ENCODE data around the gene HOXD12. TPM values are rescaled to one million over a fixed set of nuclear protein-coding genes. Genes with fewer than 3 reads are reported as not detected.

HOXD12 gene
- polyA plus RNA-seq, 1 experiment, result not detected

GRCh38 chr2:176134035-176134434, 34.4 kb downstream of the HOXD12 start:
- H3K27me3 ChIP-seq (ENCODE audit: control insufficient read depth, insufficient read depth, low read length), result peaks cover 49% of the 10 kb centered on the region
- DNase-seq (ENCODE audit: low read depth), result no peak
- no peaks in the 10 kb centered on the region for H3K36me3 ChIP-seq (ENCODE audit: control insufficient read depth, insufficient read depth, low read length)
- no peak overlapping the region for H3K4me3 ChIP-seq (ENCODE audit: low read depth, low read length)
- CTCF ChIA-PET, result interaction anchor here (1.4 to 9.3 kb wide), 4 partner anchors 419 to 680 kb away, joined by 4 to 149 read pairs (median 28); no protein-coding TSS in a partner anchor
- POLR2A ChIA-PET, result no interaction called here
- TF ChIP-seq CTCF (IDR thresholded peaks at IDR 0.05; ENCODE audit: insufficient read depth, low read depth, low read length), result no peak

GRCh38 chr2:176135035-176135440, 35.4 kb downstream of the HOXD12 start:
- Histone ChIP-seq H3K27me3 (ENCODE audit: control insufficient read depth, insufficient read depth, low read length) (peaks cover 51% of the 10 kb centered on the region), H3K4me3 (ENCODE audit: low read depth, low read length) (no peak overlapping the region), H3K36me3 (ENCODE audit: control insufficient read depth, insufficient read depth, low read length) (no peaks in the 10 kb centered on the region)
- no peak for TF ChIP-seq CTCF (IDR thresholded peaks at IDR 0.05; ENCODE audit: insufficient read depth, low read depth, low read length)
- POLR2A ChIA-PET, result no interaction called here
- CTCF ChIA-PET, result interaction anchor here (5.2 kb wide), 1 partner anchor 418 kb away, joined by 24 read pairs; no protein-coding TSS in a partner anchor
- no peak for DNase-seq (ENCODE audit: low read depth)

- no peak for DNase-seq (ENCODE audit: low read depth)
- Histone ChIP-seq H3K4me3 (ENCODE audit: low read depth, low read length) (peak overlapping the region; percentile 40), H3K36me3 (ENCODE audit: control insufficient read depth, insufficient read depth, low read length) (no peaks in the 10 kb centered on the region), H3K27me3 (ENCODE audit: control insufficient read depth, insufficient read depth, low read length) (peaks cover 48% of the 10 kb centered on the region)
- CTCF ChIA-PET, result interaction anchor here (0.8 to 4.4 kb wide), 9 partner anchors 9 to 1004 kb away, joined by 3 to 24 read pairs (median 4); no protein-coding TSS in a partner anchor
- POLR2A ChIA-PET, result interaction anchor here (0.7 kb wide), 1 partner anchor 14 kb away, joined by 3 read pairs; the partner anchor contains the start of gene HOXD9
- no peak for TF ChIP-seq CTCF (IDR thresholded peaks at IDR 0.05; ENCODE audit: insufficient read depth, low read depth, low read length)
Measured at GRCh38 chr2:176136374-176137251, 37.0 kb downstream of the HOXD12 start.

GRCh38 chr2:176137252-176137580, 37.6 kb downstream of the HOXD12 start:
- H3K36me3 ChIP-seq (ENCODE audit: control insufficient read depth, insufficient read depth, low read length), result no peaks in the 10 kb centered on the region
- POLR2A ChIA-PET, result no interaction called here
- peaks cover 46% of the 10 kb centered on the region for H3K27me3 ChIP-seq (ENCODE audit: control insufficient read depth, insufficient read depth, low read length)
- TF ChIP-seq CTCF (IDR thresholded peaks at IDR 0.05; ENCODE audit: insufficient read depth, low read depth, low read length), result no peak
- DNase-seq (ENCODE audit: low read depth), result no peak
- CTCF ChIA-PET, result interaction anchor here (0.9 to 4.7 kb wide), 7 partner anchors 10 to 515 kb away, joined by 3 to 92 read pairs (median 5); no protein-coding TSS in a partner anchor
- H3K4me3 ChIP-seq (ENCODE audit: low read depth, low read length), result peak overlapping the region; percentile 40

GRCh38 chr2:176137906-176138305, 38.3 kb downstream of the HOXD12 start:
- POLR2A ChIA-PET, result no interaction called here
- no peak overlapping the region for H3K4me3 ChIP-seq (ENCODE audit: low read depth, low read length)
- TF ChIP-seq CTCF (IDR thresholded peaks at IDR 0.05; ENCODE audit: insufficient read depth, low read depth, low read length), result no peak
- H3K27me3 ChIP-seq (ENCODE audit: control insufficient read depth, insufficient read depth, low read length), result peaks cover 42% of the 10 kb centered on the region
- H3K36me3 ChIP-seq (ENCODE audit: control insufficient read depth, insufficient read depth, low read length), result no peaks in the 10 kb centered on the region
- DNase-seq (ENCODE audit: low read depth), result no peak
- CTCF ChIA-PET, result interaction anchor here (1.6 to 8.7 kb wide), 5 partner anchors 11 to 514 kb away, joined by 8 to 110 read pairs (median 72); no protein-coding TSS in a partner anchor
